A549 (cell line): Measurements from ENCODE around the gene FOXJ3. TPM values are rescaled to one million over a fixed set of nuclear protein-coding genes. Genes with fewer than 3 reads are reported as not detected.

Experiments
- ATAC-seq, 2 experiments: fragments of 200-7000 bp in 1 of 2; fragments of >200 bp in 1 of 2; cut with Nextera tagmentation in 1 of 2; cut with Tn5 transposase in 1 of 2; 3 replicates each; pipeline versions ENCODE4 v1.8.0 to v1.9.1; 2018 to 2020; ENCODE audit warnings: mild to moderate bottlenecking in 1 of 2, moderate library complexity in 1 of 2
- CTCF ChIA-PET: fragments of 300-600 bp; sonication (Branson Sonifier 250); formaldehyde crosslinking; extraction: SDS; loops from one replicate; lab custom pipeline; 2021; ENCODE audit warnings: antibody characterized with exemption, inconsistent platforms; lab: Yijun Ruan, JAX
- POLR2A ChIA-PET: fragments of 350-600 bp; formaldehyde crosslinking; extraction: SDS; loops from one replicate; lab custom pipeline; 2021; ENCODE audit warnings: antibody characterized with exemption, inconsistent platforms; lab: Yijun Ruan, JAX
- DNase-seq, 2 experiments: peaks; one replicate each; pipeline versions ENCODE4 v3.0.0 to v3.0.0-alpha.2; 2011 to 2016; ENCODE audit warnings: low read depth in 1 of 2, low spot score in 1 of 2
- FAIRE-seq: peaks from 2 replicates; lab custom pipeline; 2011; peaks lifted over from hg19 to GRCh38; lab: Jason Lieb, UNC
- H3K27ac ChIP-seq, 2 experiments: fragments of >200 bp; sonication (Bioruptor Twin); formaldehyde crosslinking; 3 replicates each; pipeline ENCODE4 v1.5.1; 2016 to 2017
- H3K4me1 ChIP-seq: fragments of >200 bp; sonication (Bioruptor Twin); formaldehyde crosslinking; 3 replicates; pipeline ENCODE4 v1.6.1; 2016
- H3K4me2 ChIP-seq: fragments of >200 bp; sonication (Bioruptor Twin); formaldehyde crosslinking; 3 replicates; pipeline ENCODE4 v1.6.1; 2016
- H3K4me3 ChIP-seq: fragments of >200 bp; sonication (Bioruptor Twin); formaldehyde crosslinking; 3 replicates; pipeline ENCODE4 v1.5.1; 2016
- H3K9me3 ChIP-seq: fragments of >200 bp; sonication (Bioruptor Twin); formaldehyde crosslinking; 3 replicates; pipeline ENCODE4 v1.6.1; 2016
- ATOH8 ChIP-seq: fragments of 250-450 bp; sonication (Bioruptor Pico); IDR thresholded peaks from 2 replicates; pipeline ENCODE4 v1.5.0; 2020; ENCODE audit warnings: low read depth, mild to moderate bottlenecking, moderate library complexity
- CTCF ChIP-seq: fragments of >200 bp; sonication (Bioruptor Twin); formaldehyde crosslinking; IDR thresholded peaks from 3 replicates; pipeline ENCODE4 v1.5.1; 2016
- E2F6 ChIP-seq: IDR thresholded peaks from 2 replicates; pipeline ENCODE4 v1.6.1; 2012; ENCODE audit warnings: low read depth, borderline replicate concordance
- EHF ChIP-seq: fragments of 250-450 bp; sonication (Bioruptor Pico); IDR thresholded peaks from 2 replicates; pipeline ENCODE4 v1.5.0; 2020; ENCODE audit warnings: mild to moderate bottlenecking
- EP300 ChIP-seq, 2 experiments: fragments of >200 bp; sonication (Bioruptor Twin); formaldehyde crosslinking; IDR thresholded peaks; 2 replicates in 1 of 2; 3 replicates in 1 of 2; pipeline ENCODE4 v1.6.1; 2016 to 2017
- FOSL2 ChIP-seq, 2 experiments: fragments of 450-650 bp in 1 of 2; fragments of >200 bp in 1 of 2; sonication (Bioruptor Twin) in 1 of 2; formaldehyde crosslinking; IDR thresholded peaks; 2 replicates each; pipeline versions ENCODE4 v1.5.0 to v1.6.1; 2016 to 2020; ENCODE audit warnings: mild to moderate bottlenecking in 1 of 2, moderate library complexity in 1 of 2
- HMGXB4 ChIP-seq: fragments of 250-450 bp; sonication (Bioruptor Pico); IDR thresholded peaks from 2 replicates; pipeline ENCODE4 v1.5.0; 2021; ENCODE audit warnings: mild to moderate bottlenecking, moderate library complexity, borderline replicate concordance
- KDM1A ChIP-seq: fragments of 200-600 bp; sonication (generic); IDR thresholded peaks from 2 replicates; pipeline ENCODE4 v1.6.1; 2016; ENCODE audit warnings: low read depth, mild to moderate bottlenecking
- REST ChIP-seq: fragments of 200-600 bp; sonication (generic); IDR thresholded peaks from 2 replicates; pipeline ENCODE4 v1.6.1; 2016; ENCODE audit warnings: antibody characterized with exemption, mild to moderate bottlenecking, moderate library complexity
- RFX5 ChIP-seq: fragments of 450-650 bp; IDR thresholded peaks from 2 replicates; pipeline ENCODE4 v1.7.1; 2014; ENCODE audit warnings: antibody characterized with exemption, mild to moderate bottlenecking, moderate library complexity
- RNF2 ChIP-seq: fragments of 200-600 bp; sonication (generic); IDR thresholded peaks from 2 replicates; pipeline ENCODE4 v1.6.1; 2016; ENCODE audit warnings: low read depth, mild to moderate bottlenecking, antibody characterized with exemption, moderate library complexity, borderline replicate concordance
- USF2 ChIP-seq: fragments of 450-650 bp; IDR thresholded peaks from 2 replicates; pipeline ENCODE4 v1.6.1; 2014; ENCODE audit warnings: antibody characterized with exemption
- whole genome bisulfite sequencing: methylation state at CpG from one replicate; pipeline ENCODE4 v1.1.6; 2017; ENCODE audit errors: missing lambda C conversion rate; 5-methylcytosine and 5-hydroxymethylcytosine counted together
- polyA plus RNA-seq, 4 experiments: library from polyadenylated mRNA; depleted of rRNA in 3 of 4; stranded (reverse); fragments of >200 nt; fragmentation: RNase III in 1 of 4; extraction: RNeasy Plus Mini Kit Qiagen cat#74134 plus additional on column Dnase treatment in 1 of 4; gene quantifications; 2 replicates in 3 of 4; 3 replicates in 1 of 4; pipeline ENCODE4 v1.2.3, GENCODE V29; 2011 to 2017

FOXJ3 gene
- polyA plus RNA-seq, 2 of the 4 experiments (the other 2 are of a cell fraction), result 16.8 to 45.0 TPM

GRCh38 chr1:42181687-42182086 is 153.3 kb downstream of the FOXJ3 start:
- ATAC-seq (no peak), FAIRE-seq (no peak), DNase-seq (no peak)
- H3K4me1 ChIP-seq, result no peaks in the 10 kb centered on the region
- CTCF ChIA-PET, result interaction anchor here (0.6 to 8.2 kb wide), 2 partner anchors 8 to 104 kb away, joined by 3 to 29 read pairs; no protein-coding TSS in a partner anchor
- no peaks in the 10 kb centered on the region for H3K9me3 ChIP-seq
- POLR2A ChIA-PET, result no interaction called here
- H3K4me2 ChIP-seq, result no peak overlapping the region
- no peak overlapping the region for H3K27ac ChIP-seq
- TF ChIP-seq EHF, result no peak
- no peak for TF ChIP-seq CTCF
- TF ChIP-seq E2F6, result no peak
- TF ChIP-seq HMGXB4 (CRISPR knock-in tag), result no peak
- no peak for TF ChIP-seq RFX5
- no peak for TF ChIP-seq ATOH8
- no peak for TF ChIP-seq KDM1A
- H3K4me3 ChIP-seq, result no peak overlapping the region
- 94% methylated on average over 4 of the region's 4 CpGs for WGBS

- no peaks in the 10 kb centered on the region for H3K4me1 ChIP-seq
- H3K27ac ChIP-seq, result no peak overlapping the region
- TF ChIP-seq RNF2 (no peak), REST (no peak), EP300 (IDR thresholded peaks at IDR 0.05) (no peak), USF2 (no peak), FOSL2 (IDR thresholded peaks at IDR 0.05) (no peak), FOSL2 (CRISPR knock-in tag; IDR thresholded peaks at IDR 0.05) (no peak)
- no peaks in the 10 kb centered on the region for H3K9me3 ChIP-seq
- ChIA-PET CTCF (no interaction called here), POLR2A (no interaction called here)
- no peak overlapping the region for H3K4me3 ChIP-seq
- DNase-seq (no peak), ATAC-seq (no peak), FAIRE-seq (no peak)
- no peak overlapping the region for H3K4me2 ChIP-seq
- 91% methylated on average over 4 of the region's 4 CpGs for WGBS
Measured at GRCh38 chr1:42179900-42180329, 155.1 kb downstream of the FOXJ3 start.
